Parathyroid adenoma (tissue), 2 donors: Measurements from ENCODE around the gene ALDH3A2.

Experiments used
- H2AFZ ChIP-seq: fragments of 300-600 bp; sonication (generic); one replicate; pipeline ENCODE4 v1.7.0; 2017; ENCODE audit warnings: antibody characterized with exemption, mild to moderate bottlenecking
- H3K27ac ChIP-seq: fragments of 300-600 bp; sonication (generic); one replicate; pipeline ENCODE4 v1.7.0; 2017
- H3K27me3 ChIP-seq: fragments of 300-600 bp; sonication (generic); one replicate; pipeline ENCODE4 v1.7.0; 2017; ENCODE audit warnings: low read length; ENCODE audit not compliant: control insufficient read depth, insufficient read depth
- H3K36me3 ChIP-seq: fragments of 300-600 bp; sonication (generic); one replicate; pipeline ENCODE4 v1.7.0; 2017; ENCODE audit warnings: low read length; ENCODE audit not compliant: control insufficient read depth, insufficient read depth
- H3K4me1 ChIP-seq: fragments of 300-600 bp; sonication (generic); one replicate; pipeline ENCODE4 v1.7.0; 2017; ENCODE audit warnings: control low read depth
- H3K4me2 ChIP-seq: fragments of 300-600 bp; sonication (generic); one replicate; pipeline ENCODE4 v1.7.0; 2017; ENCODE audit warnings: low read length
- H3K4me3 ChIP-seq: fragments of 300-600 bp; sonication (generic); one replicate; pipeline ENCODE4 v1.7.0; 2017; ENCODE audit warnings: low read depth, low read length
- H3K79me2 ChIP-seq: fragments of 300-600 bp; sonication (generic); one replicate; pipeline ENCODE4 v1.7.0; 2017; ENCODE audit warnings: control low read depth
- H3K9ac ChIP-seq: fragments of 300-600 bp; sonication (generic); one replicate; pipeline ENCODE4 v1.7.0; 2017; ENCODE audit warnings: mild to moderate bottlenecking
- H3K9me3 ChIP-seq: fragments of 300-600 bp; sonication (generic); one replicate; pipeline ENCODE4 v1.7.0; 2017; ENCODE audit warnings: low read length; ENCODE audit not compliant: control insufficient read depth
- CTCF ChIP-seq: fragments of 300-600 bp; sonication (generic); IDR thresholded peaks from one replicate; pipeline ENCODE4 v1.7.0; 2017; ENCODE audit warnings: antibody characterized with exemption, mild to moderate bottlenecking
- donor health status: primary hyperparathyroidism.

The ALDH3A2 gene

GRCh38 chr17:19702217-19702641 lies 53.7 kb downstream of the ALDH3A2 start:
- TF ChIP-seq CTCF, result no peak
- H3K9ac ChIP-seq, result no peak overlapping the region
- no peaks in the 10 kb centered on the region for H3K36me3 ChIP-seq
- H3K4me2 ChIP-seq, result no peak overlapping the region
- H3K79me2 ChIP-seq, result no peaks in the 10 kb centered on the region
- no peaks in the 10 kb centered on the region for H3K9me3 ChIP-seq
- no peaks in the 10 kb centered on the region for H3K27me3 ChIP-seq
- no peaks in the 10 kb centered on the region for H3K4me1 ChIP-seq
- H2AFZ ChIP-seq, result no peak overlapping the region
- H3K4me3 ChIP-seq, result no peak overlapping the region
- no peak overlapping the region for H3K27ac ChIP-seq

GRCh38 chr17:19703106-19703827 lies 54.7 kb downstream of the ALDH3A2 start:
- Histone ChIP-seq H3K27me3 (no peaks in the 10 kb centered on the region), H3K4me3 (no peak overlapping the region), H3K36me3 (no peaks in the 10 kb centered on the region), H3K79me2 (no peaks in the 10 kb centered on the region), H3K4me1 (no peaks in the 10 kb centered on the region), H3K9me3 (no peaks in the 10 kb centered on the region), H2AFZ (no peak overlapping the region), H3K27ac (no peak overlapping the region), H3K4me2 (no peak overlapping the region), H3K9ac (no peak overlapping the region)
- no peak for TF ChIP-seq CTCF

DNA sequence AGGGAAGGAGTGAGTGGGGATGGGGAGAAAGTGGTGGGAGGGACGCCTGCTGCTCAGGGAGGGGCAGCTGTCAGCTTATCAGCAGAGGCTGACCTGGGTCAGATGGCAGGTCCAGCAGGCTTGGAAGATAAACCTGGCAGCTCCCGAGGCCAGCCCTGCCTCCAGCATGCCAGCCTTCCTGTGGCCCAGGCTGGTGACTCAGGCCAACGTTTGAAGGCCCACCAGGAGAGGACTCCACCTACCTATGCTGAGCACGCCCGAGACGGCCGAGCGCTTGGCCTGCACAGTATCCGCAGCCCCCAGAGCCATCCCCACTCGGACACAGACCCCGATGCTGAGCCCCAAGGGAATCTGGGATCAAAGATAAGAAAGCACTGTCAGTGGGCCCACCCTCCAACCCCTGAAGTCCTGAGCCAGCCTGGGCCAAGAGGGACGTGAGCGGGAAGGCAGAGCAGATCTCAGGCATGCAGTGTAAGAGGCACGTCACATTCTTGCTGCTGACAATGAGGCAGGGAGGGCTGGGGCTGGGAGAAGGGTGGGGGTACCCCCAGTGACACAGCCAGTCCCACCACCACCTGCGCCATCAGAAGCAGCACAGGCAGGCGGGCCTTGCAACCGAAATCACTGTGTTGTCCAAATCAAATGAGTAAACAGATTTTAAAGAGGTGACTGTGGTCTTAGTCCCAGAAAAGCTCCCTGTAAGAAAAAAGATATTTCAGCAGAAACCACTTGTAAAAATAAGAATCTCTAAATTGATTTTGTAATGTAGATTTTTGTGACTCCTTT lies 55.5 kb downstream of the ALDH3A2 start:
- Histone ChIP-seq H3K4me2 (no peak overlapping the region), H3K79me2 (no peaks in the 10 kb centered on the region), H3K9ac (no peak overlapping the region), H3K36me3 (no peaks in the 10 kb centered on the region), H3K27ac (no peak overlapping the region), H3K4me1 (no peaks in the 10 kb centered on the region), H2AFZ (no peak overlapping the region), H3K9me3 (no peaks in the 10 kb centered on the region), H3K4me3 (no peak overlapping the region), H3K27me3 (no peaks in the 10 kb centered on the region)
- TF ChIP-seq CTCF, result no peak

GRCh38 chr17:19705201-19705600 lies 56.6 kb downstream of the ALDH3A2 start:
- H3K27me3 ChIP-seq, result no peaks in the 10 kb centered on the region
- H3K4me2 ChIP-seq, result no peak overlapping the region
- no peak for TF ChIP-seq CTCF
- no peaks in the 10 kb centered on the region for H3K36me3 ChIP-seq
- H3K79me2 ChIP-seq, result no peaks in the 10 kb centered on the region
- no peak overlapping the region for H3K4me3 ChIP-seq
- H3K9me3 ChIP-seq, result no peaks in the 10 kb centered on the region
- H2AFZ ChIP-seq, result no peak overlapping the region
- H3K9ac ChIP-seq, result no peak overlapping the region
- no peaks in the 10 kb centered on the region for H3K4me1 ChIP-seq
- no peak overlapping the region for H3K27ac ChIP-seq
